Heart left ventricle (tissue), 16 donors: Measurements from ENCODE around the gene ABLIM2. TPM values are rescaled to one million over a fixed set of nuclear protein-coding genes. Genes with fewer than 3 reads are reported as not detected.
A peak's percentile ranks its signal among the peaks of the same experiment; 100 is the strongest.

Source experiments
- ATAC-seq, 4 donors: fragments of 200-7000 bp; cut with Tn5 transposase; one replicate each; pipeline ENCODE4 v1.9.1; 2020 to 2022; ENCODE audit warnings: moderate library complexity in 4 of 4, mild to moderate bottlenecking in 3 of 4, moderate number of reproducible peaks in 1 of 4
- DNase-seq, 5 donors: peaks; one replicate each; pipeline ENCODE4 v3.0.0-alpha.2; 2020
- H3K27ac ChIP-seq, 12 donors: fragments of 200-600 bp; sonication (generic) in 4 of 12; one replicate each; pipeline versions ENCODE4 v1.5.0 to v1.8.0; 2016 to 2022; ENCODE audit warnings: mild to moderate bottlenecking in 2 of 12
- H3K27me3 ChIP-seq, 9 donors: fragments of 200-600 bp; sonication (generic) in 2 of 9; one replicate each; pipeline versions ENCODE4 v1.5.1 to v1.8.0; 2016 to 2022; ENCODE audit warnings: mild to moderate bottlenecking in 3 of 9
- H3K36me3 ChIP-seq, 9 donors: fragments of 200-600 bp; sonication (generic) in 2 of 9; one replicate each; pipeline versions ENCODE4 v1.5.0 to v1.8.0; 2018 to 2022; ENCODE audit warnings: mild to moderate bottlenecking in 2 of 9
- H3K4me1 ChIP-seq, 12 donors: fragments of 200-600 bp; sonication (generic) in 4 of 12; one replicate each; pipeline versions ENCODE4 v1.5.0 to v1.8.0; 2016 to 2022; ENCODE audit warnings: mild to moderate bottlenecking in 3 of 12
- H3K4me3 ChIP-seq, 12 donors: fragments of 200-600 bp; sonication (generic) in 4 of 12; one replicate each; pipeline versions ENCODE4 v1.5.0 to v1.8.0; 2017 to 2022; ENCODE audit warnings: mild to moderate bottlenecking in 9 of 12, moderate library complexity in 4 of 12
- H3K9me3 ChIP-seq, 12 donors: fragments of 200-600 bp; sonication (generic) in 4 of 12; one replicate each; pipeline versions ENCODE4 v1.5.0 to v1.8.0; 2016 to 2022; ENCODE audit warnings: mild to moderate bottlenecking in 1 of 12
- CTCF ChIP-seq, 12 donors: fragments of 200-600 bp; sonication (generic) in 4 of 12; IDR thresholded peaks; one replicate each; pipeline versions ENCODE4 v1.5.0 to v1.8.0; 2018 to 2022; ENCODE audit warnings: antibody characterized with exemption in 12 of 12, mild to moderate bottlenecking in 5 of 12
- POLR2A ChIP-seq, 2 donors: fragments of 450-650 bp; IDR thresholded peaks; one replicate each; pipeline ENCODE4 v1.6.1; 2017; ENCODE audit warnings: antibody characterized with exemption in 2 of 2, mild to moderate bottlenecking in 2 of 2, moderate library complexity in 2 of 2
- WGBS, 4 donors: extraction: QIAGEN DNeasy Blood & Tissue Kit in 2 of 4; methylation state at CpG; one replicate each; pipeline versions ENCODE4 v1.1.5 to v1.1.7; 2013 to 2018; 5-methylcytosine and 5-hydroxymethylcytosine counted together
- intact Hi-C, 10 donors: fragments of 100-400 bp; cut with DNase I; formaldehyde crosslinking; loops; one replicate each; pipeline versions ENCODE4 v1.11.1 to v1.14.2; 2022
- polyA plus RNA-seq, 2 donors: library from polyadenylated mRNA; stranded (reverse); fragments of 200-250 nt; gene quantifications; one replicate each; pipeline ENCODE4 v1.2.3, GENCODE V29; 2013
- total RNA-seq, 9 donors: library from RNA; depleted of rRNA in 2 of 9; stranded (reverse); fragments of >200 nt in 2 of 9; fragmentation: NEBNext Ultra II Directional in 3 of 9; extraction: Animal tissue kit (Norgen Biotek cat#: 25700) in 3 of 9; gene quantifications; one replicate each; pipeline versions ENCODE4 v1.1.0 to v1.2.4, GENCODE V29; 2016 to 2023
- donor health status: ischemic (EF 13 %, LVEDD 7.1; RV severe dilation, severe dysfunction).
- donor health status: healthy with polysubstance abuse.
- donor health status: DM: no; HTN: yes; CAD: no.
- donor health status: DM: no; HTN: no; CAD: no.
- donor health status: ischemic (EF 25% LVEDD 6.9; RV normal size, moderate dysfunction).
- donor health status: ischemic (EF 25% LVEDD 5.7; RV mildly dilated, moderate dysfunction).
- donor health status: healthy.
- donor health status: DM: yes; HTN: yes; CAD: no.
- donor health status: ischemic (EF 35%, LVEDD 5.7; RV mildly dilated, moderate dysfunction).
- donor health status: nonischemic (EF 11% LVEDD 7.7; RV severe dilation, severe dysfunction).
- donor health status: DM: yes; HTN: yes; CAD: no.
- donor health status: PGD.
- donor health status: ischemic (EF 29% LVEDD 5.4; RV normal size, mild dysfunction).
- donor health status: nonischemic (EF 23%, LVEDD 6.1; RV moderate dilation, normal function).

The ABLIM2 gene
- total and polyA plus RNA-seq, 11 donors, result 11.1 to 27.9 (median 18.4) TPM

GRCh38 chr4:7979652-7979968, 179.0 kb downstream of the ABLIM2 start:
- 87 to 90% (median 89%) methylated on average over 4 of the region's 4 CpGs for WGBS, 4 donors
- peaks cover 0 to 16% (median 12%) of the 10 kb centered on the region in 12 donors for H3K4me1 ChIP-seq
- peak in 1 of 5 donors; percentile 8 for DNase-seq

GRCh38 chr4:7978907-7979651, 179.5 kb downstream of the ABLIM2 start:
- Histone ChIP-seq H3K27ac (peak overlapping the region in 6 of 12 donors; percentile 17 to 60 (median 33)), H3K4me3 (no peak overlapping the region), H3K9me3 (no peaks in the 10 kb centered on the region), H3K36me3 (no peaks in the 10 kb centered on the region), H3K27me3 (no peaks in the 10 kb centered on the region), H3K4me1 (peaks cover 0 to 16% (median 12%) of the 10 kb centered on the region in 12 donors)
- WGBS, 4 donors, result 84 to 88% (median 85%) methylated on average over 17 of the region's 17 CpGs
- TF ChIP-seq CTCF (IDR thresholded peaks at IDR 0.05) (no peak), POLR2A (IDR thresholded peaks at IDR 0.05) (no peak)
- ATAC-seq, result no peak
- DNase-seq, result peak in 1 of 5 donors; percentile 51
- intact Hi-C loops, result no loop called here

More at GRCh38 chr4:7979652-7979968, 179.0 kb downstream of the ABLIM2 start:
- Histone ChIP-seq H3K27ac (peak overlapping the region in 1 of 12 donors; percentile 17), H3K27me3 (no peaks in the 10 kb centered on the region), H3K36me3 (no peaks in the 10 kb centered on the region), H3K4me3 (no peak overlapping the region), H3K9me3 (no peaks in the 10 kb centered on the region)
- ATAC-seq, result no peak
- no peak for TF ChIP-seq POLR2A (IDR thresholded peaks at IDR 0.05)
- TF ChIP-seq CTCF (IDR thresholded peaks at IDR 0.05), result no peak
- intact Hi-C loops, result no loop called here

GRCh38 chr4:7978489-7978888, 180.1 kb downstream of the ABLIM2 start:
- peak in 1 of 5 donors; percentile 49 for DNase-seq
- Histone ChIP-seq H3K4me1 (peaks cover 0 to 17% (median 14%) of the 10 kb centered on the region in 12 donors), H3K4me3 (no peak overlapping the region), H3K36me3 (no peaks in the 10 kb centered on the region), H3K27ac (peak overlapping the region in 7 of 12 donors; percentile 17 to 60 (median 36)), H3K27me3 (no peaks in the 10 kb centered on the region), H3K9me3 (no peaks in the 10 kb centered on the region)
- WGBS, 4 donors, result 56 to 59% (median 58%) methylated on average over 4 to 5 of the region's 5 CpGs
- TF ChIP-seq POLR2A (IDR thresholded peaks at IDR 0.05), result no peak
- no peak for TF ChIP-seq CTCF (IDR thresholded peaks at IDR 0.05)
- intact Hi-C loops, result no loop called here
- ATAC-seq, result peak in 3 of 4 donors; percentile 62 to 64 (median 63)

GRCh38 chr4:7976634-7977033, 182.0 kb downstream of the ABLIM2 start:
- Histone ChIP-seq H3K36me3 (no peaks in the 10 kb centered on the region), H3K9me3 (no peaks in the 10 kb centered on the region), H3K27ac (no peak overlapping the region), H3K27me3 (no peaks in the 10 kb centered on the region), H3K4me3 (no peak overlapping the region), H3K4me1 (peaks cover 0 to 20% (median 14%) of the 10 kb centered on the region in 12 donors)
- no peak for TF ChIP-seq CTCF (IDR thresholded peaks at IDR 0.05)
- no peak for TF ChIP-seq POLR2A (IDR thresholded peaks at IDR 0.05)
- intact Hi-C loops, result no loop called here
- ATAC-seq (no peak), DNase-seq (no peak)
- 95 to 98% (median 97%) methylated on average over 5 of the region's 5 CpGs for WGBS, 4 donors
